Transverse colon (tissue), 4 donors: ENCODE data around the gene HDAC4. TPM values are rescaled to one million over a fixed set of nuclear protein-coding genes. Genes with fewer than 3 reads are reported as not detected.

Experiments
- DNase-seq: peaks from one replicate; pipeline ENCODE4 v3.0.0-alpha.2; 2019
- H3K27ac ChIP-seq, 4 donors: fragments of 200-600 bp; sonication (generic); 2 replicates each; pipeline ENCODE4 v1.5.1; 2016 to 2018; ENCODE audit warnings: inconsistent platforms in 4 of 4
- H3K27me3 ChIP-seq: fragments of 200-600 bp; sonication (generic); 2 replicates; pipeline ENCODE4 v1.5.1; 2017; ENCODE audit warnings: inconsistent platforms
- H3K36me3 ChIP-seq, 4 donors: fragments of 200-600 bp; sonication (generic); 2 replicates each; pipeline ENCODE4 v1.5.1; 2017 to 2019; ENCODE audit warnings: inconsistent platforms in 4 of 4
- H3K4me1 ChIP-seq, 4 donors: fragments of 200-600 bp; sonication (generic); 2 replicates each; pipeline ENCODE4 v1.5.1; 2017 to 2020; ENCODE audit warnings: inconsistent platforms in 4 of 4
- H3K4me3 ChIP-seq, 4 donors: fragments of 200-600 bp; sonication (generic); 1 replicate in 1 of 4; 2 replicates in 3 of 4; pipeline versions ENCODE4 v1.5.1 to v1.6.1; 2017 to 2019; ENCODE audit warnings: inconsistent platforms in 4 of 4
- H3K9me3 ChIP-seq, 2 donors: fragments of 200-600 bp; sonication (generic); 2 replicates each; pipeline ENCODE4 v1.5.1; 2017 to 2019; ENCODE audit warnings: inconsistent platforms in 2 of 2
- CTCF ChIP-seq, 5 experiments: fragments of 200-600 bp in 3 of 5; fragments of 450-650 bp in 2 of 5; sonication (generic) in 3 of 5; IDR thresholded peaks; 1 replicate in 2 of 5; 2 replicates in 3 of 5; pipeline ENCODE4 v1.5.1; 2016 to 2017; ENCODE audit warnings: antibody characterized with exemption in 5 of 5, inconsistent platforms in 3 of 5, mild to moderate bottlenecking in 2 of 5, moderate library complexity in 1 of 5
- EP300 ChIP-seq: sonication (generic); formaldehyde crosslinking; IDR thresholded peaks from one replicate; pipeline ENCODE4 v1.6.1; 2017; ENCODE audit warnings: antibody characterized with exemption, low read depth
- POLR2A ChIP-seq: fragments of 450-650 bp; IDR thresholded peaks from one replicate; pipeline ENCODE4 v1.6.1; 2016; ENCODE audit warnings: antibody characterized with exemption, mild to moderate bottlenecking, moderate library complexity
- POLR2AphosphoS5 ChIP-seq, 3 donors: sonication (generic); formaldehyde crosslinking; IDR thresholded peaks; one replicate each; pipeline ENCODE4 v1.6.1; 2016; ENCODE audit warnings: antibody characterized with exemption in 3 of 3
- WGBS, 2 donors: methylation state at CpG; one replicate each; pipeline ENCODE4 v1.1.5; 2018; ENCODE audit warnings: low coverage in 1 of 2; 5-methylcytosine and 5-hydroxymethylcytosine counted together
- in situ Hi-C, 4 donors: fragments of 200-750 bp; cut with MboI; loops; one replicate each; pipeline versions ENCODE4 v1.15.0 to v1.15.1; 2017; ENCODE audit warnings: low sequenced_read_pairs in 3 of 4, low pct_ligation_motif_present in 1 of 4, low pct_unique_long_range_greater_than_20kb in 1 of 4
- intact Hi-C: fragments of 100-400 bp; cut with DNase I; formaldehyde crosslinking; loops from one replicate; pipeline ENCODE4 v1.15.1; 2023; ENCODE audit warnings: low total_unique reads
- total RNA-seq, 4 donors: library from RNA; depleted of rRNA; stranded (reverse); fragments of >200 nt; gene quantifications; one replicate each; pipeline ENCODE4 v1.1.0, GENCODE V29; 2016

The HDAC4 gene
- total RNA-seq, 4 donors from 2014 or later = 33.9 to 192 (median 112) TPM

- H3K27me3 ChIP-seq = no peaks in the 10 kb centered on the region
- H3K27ac ChIP-seq = no peak overlapping the region
- in situ Hi-C loops = no loop called here
- DNase-seq = no peak
- TF ChIP-seq POLR2AphosphoS5 (IDR thresholded peaks at IDR 0.05) (no peak), CTCF (IDR thresholded peaks at IDR 0.05) (no peak), POLR2A (no peak), EP300 (no peak)
- no peak overlapping the region for H3K4me3 ChIP-seq
- H3K36me3 ChIP-seq = peaks cover 0 to 8% (median 0%) of the 10 kb centered on the region in 4 donors
- 84% methylated on average over 25 of the region's 28 CpGs; no CpG with 5 or more reads in 1 of the 2 donors for WGBS, 2 donors
- intact Hi-C loops = no loop called here
- H3K9me3 ChIP-seq = no peaks in the 10 kb centered on the region
- H3K4me1 ChIP-seq = no peaks in the 10 kb centered on the region
Measured at GRCh38 chr2:239096676-239097427, 304.0 kb downstream of the HDAC4 start.

GRCh38 chr2:239095460-239096081, 305.2 kb downstream of the HDAC4 start:
- intact Hi-C loops = no loop called here
- in situ Hi-C loops = no loop called here
- WGBS, 2 donors = 92% methylated on average over 18 of the region's 20 CpGs; no CpG with 5 or more reads in 1 of the 2 donors

GRCh38 chr2:239094867-239095266, 306.0 kb downstream of the HDAC4 start:
- intact Hi-C loops (no loop called here), in situ Hi-C loops (no loop called here)
- Histone ChIP-seq H3K4me1 (no peaks in the 10 kb centered on the region), H3K27me3 (no peaks in the 10 kb centered on the region), H3K27ac (no peak overlapping the region), H3K36me3 (no peaks in the 10 kb centered on the region), H3K9me3 (no peaks in the 10 kb centered on the region), H3K4me3 (no peak overlapping the region)
- DNase-seq = no peak
- TF ChIP-seq POLR2AphosphoS5 (IDR thresholded peaks at IDR 0.05) (no peak), CTCF (IDR thresholded peaks at IDR 0.05) (no peak), POLR2A (no peak), EP300 (no peak)
- WGBS, 2 donors = 92 to 93% methylated on average over 10 to 17 of the region's 17 CpGs

More at GRCh38 chr2:239095460-239096081, 305.2 kb downstream of the HDAC4 start:
- Histone ChIP-seq H3K9me3 (no peaks in the 10 kb centered on the region), H3K36me3 (no peaks in the 10 kb centered on the region), H3K27me3 (no peaks in the 10 kb centered on the region), H3K4me1 (no peaks in the 10 kb centered on the region), H3K4me3 (no peak overlapping the region), H3K27ac (no peak overlapping the region)
- DNase-seq = no peak
- no peak for TF ChIP-seq CTCF (IDR thresholded peaks at IDR 0.05)
- TF ChIP-seq POLR2AphosphoS5 (IDR thresholded peaks at IDR 0.05) = no peak
- no peak for TF ChIP-seq EP300
- no peak for TF ChIP-seq POLR2A

GRCh38 chr2:239093952-239094351, 306.9 kb downstream of the HDAC4 start:
- DNase-seq = no peak
- TF ChIP-seq EP300 = no peak
- TF ChIP-seq CTCF (IDR thresholded peaks at IDR 0.05) = no peak
- TF ChIP-seq POLR2AphosphoS5 (IDR thresholded peaks at IDR 0.05) = no peak
- no peak for TF ChIP-seq POLR2A
- Histone ChIP-seq H3K36me3 (no peaks in the 10 kb centered on the region), H3K27me3 (no peaks in the 10 kb centered on the region), H3K9me3 (no peaks in the 10 kb centered on the region), H3K4me1 (no peaks in the 10 kb centered on the region), H3K27ac (no peak overlapping the region), H3K4me3 (no peak overlapping the region)
- WGBS, 2 donors = 90 to 91% methylated on average over 4 to 17 of the region's 17 CpGs
- in situ Hi-C loops = no loop called here
- intact Hi-C loops = no loop called here
